HG03108 (cell line): ENCODE data around the gene GFPT1.

Experiments used
- ATAC-seq: cut with Tn5 transposase; IDR thresholded peaks from one replicate; pipeline ENCODE4 v1.9.1; 2021; ENCODE audit warnings: moderate library complexity; ENCODE audit not compliant: unreplicated experiment

The GFPT1 gene

DNA sequence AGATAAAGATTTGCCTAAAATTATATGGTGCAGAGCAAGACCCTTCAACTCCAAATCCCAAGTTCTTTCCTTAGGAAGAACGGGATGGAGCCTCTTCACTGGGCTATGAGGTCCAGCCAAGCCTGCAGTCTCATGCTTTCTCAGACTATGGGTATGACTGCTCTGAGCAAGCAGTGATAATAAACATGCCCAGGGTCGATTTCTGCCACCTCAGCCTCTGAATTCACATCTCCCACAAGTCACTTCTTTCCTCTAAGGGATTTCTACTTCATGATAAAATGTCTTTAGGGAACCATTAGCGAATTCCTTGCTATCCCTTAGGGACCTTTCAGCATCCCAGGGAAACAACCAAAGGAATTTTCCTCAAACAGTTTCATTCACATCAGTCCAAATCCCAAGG lies 94.8 kb downstream of the GFPT1 start:
- no peak for ATAC-seq

DNA sequence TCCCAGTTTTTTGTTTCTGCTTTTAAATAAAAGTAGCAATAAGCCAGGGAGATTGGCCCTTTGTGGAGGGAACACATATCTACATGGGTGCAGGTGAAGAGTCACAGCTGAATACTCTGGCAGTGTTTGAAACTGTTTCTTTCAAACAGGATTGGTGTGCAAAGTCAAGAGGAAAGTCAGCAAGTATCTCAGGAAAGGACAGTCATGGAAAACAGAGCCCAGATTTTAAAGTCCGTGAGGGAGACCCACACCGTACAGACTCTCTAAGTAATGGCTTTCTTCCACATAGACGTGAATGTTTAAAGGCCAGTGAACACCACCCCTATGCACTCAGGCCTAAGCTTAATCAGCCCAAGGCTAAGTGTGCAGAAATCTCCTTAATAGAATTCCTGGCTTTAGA lies 95.3 kb downstream of the GFPT1 start:
- no peak for ATAC-seq

DNA sequence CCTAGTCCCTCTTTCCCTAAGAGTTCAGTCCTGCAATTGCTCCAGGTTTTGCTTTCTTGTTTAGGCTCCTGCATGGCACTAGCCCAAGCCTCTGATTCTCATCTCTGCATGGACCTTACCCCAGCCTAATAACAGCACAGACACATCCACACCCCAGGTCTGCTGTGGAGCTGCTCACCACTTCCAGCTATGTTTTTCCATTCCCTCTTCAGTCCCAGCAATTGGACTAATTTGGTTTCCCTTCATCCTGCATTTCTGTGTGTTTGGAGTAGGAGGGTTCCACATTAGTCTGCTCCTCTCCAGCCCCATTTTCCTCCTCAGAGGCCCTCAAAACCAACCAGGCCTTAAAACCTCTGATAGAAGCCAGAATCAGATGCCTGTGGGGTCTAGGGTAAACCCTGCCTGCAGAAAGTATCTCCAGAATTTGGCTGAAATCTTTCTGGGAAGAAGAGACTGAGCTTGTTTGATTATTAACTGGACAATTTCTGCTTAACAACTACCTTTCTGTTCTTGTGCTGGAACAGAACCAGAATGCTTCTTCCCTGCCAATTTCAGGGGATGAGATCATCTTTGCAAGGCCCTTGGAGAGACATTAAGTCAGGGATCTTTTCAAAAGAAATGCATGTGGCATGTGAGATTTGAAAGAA lies 95.9 kb downstream of the GFPT1 start:
- no peak for ATAC-seq

DNA sequence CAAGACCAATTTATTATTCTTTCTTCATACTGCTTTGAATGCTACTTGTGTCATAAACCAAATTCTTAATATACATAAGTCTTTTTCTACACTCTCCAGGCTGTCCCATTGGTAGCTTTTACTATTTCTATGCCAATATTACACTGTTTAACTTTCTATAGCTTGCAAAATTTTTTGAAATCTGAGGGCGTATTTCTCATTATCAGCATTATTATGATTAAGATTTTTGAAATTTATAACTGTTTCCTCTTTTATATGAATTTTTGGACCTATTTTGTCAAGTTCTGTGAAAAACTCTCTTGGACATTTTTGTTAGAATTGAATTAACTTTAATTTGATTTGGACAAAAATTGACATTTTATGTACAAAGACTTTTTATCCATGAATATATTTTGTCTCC lies 98.6 kb downstream of the GFPT1 start:
- no peak for ATAC-seq

DNA sequence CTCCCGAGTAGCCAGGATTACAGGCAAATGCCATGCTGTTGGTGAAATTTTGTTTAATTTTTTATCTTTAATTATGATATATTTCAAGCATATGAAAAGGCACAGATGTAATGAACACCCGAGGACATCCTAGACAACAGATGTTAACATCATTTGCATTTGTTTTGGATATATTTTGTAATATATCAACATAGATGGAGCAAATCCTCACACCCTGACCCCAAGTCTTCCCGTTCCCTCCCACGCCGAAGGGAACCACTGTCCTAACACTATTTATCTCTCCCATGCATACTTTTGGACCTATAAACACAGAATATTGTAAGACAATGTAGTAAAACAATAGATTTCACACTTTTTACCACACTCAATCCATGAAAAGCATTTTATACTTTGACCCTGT lies 99.5 kb downstream of the GFPT1 start:
- no peak for ATAC-seq

DNA sequence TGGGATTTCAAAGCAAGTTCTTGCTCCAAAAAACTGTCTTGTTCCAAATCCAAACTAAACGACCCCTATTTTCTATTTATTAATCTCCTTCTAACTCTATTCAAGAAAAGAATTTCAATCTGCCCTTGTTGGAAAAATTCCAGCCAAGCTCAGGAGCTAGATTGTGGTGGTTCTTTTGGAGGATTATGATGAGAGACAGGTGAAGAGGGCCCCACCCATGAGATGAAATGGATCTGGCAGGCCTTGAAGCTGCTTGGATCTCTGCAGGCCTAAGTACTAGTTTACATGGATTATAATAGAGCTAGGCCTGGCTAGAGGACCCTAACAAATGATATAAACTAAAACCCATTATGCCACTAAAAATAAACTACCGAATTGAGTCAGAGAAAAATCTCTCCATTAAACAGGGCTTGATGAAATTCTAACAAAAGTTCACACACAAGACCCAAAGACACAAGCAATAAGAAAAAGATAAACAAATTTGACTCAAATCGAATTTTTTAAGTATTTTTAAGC lies 101.6 kb downstream of the GFPT1 start:
- ATAC-seq, result no peak

DNA sequence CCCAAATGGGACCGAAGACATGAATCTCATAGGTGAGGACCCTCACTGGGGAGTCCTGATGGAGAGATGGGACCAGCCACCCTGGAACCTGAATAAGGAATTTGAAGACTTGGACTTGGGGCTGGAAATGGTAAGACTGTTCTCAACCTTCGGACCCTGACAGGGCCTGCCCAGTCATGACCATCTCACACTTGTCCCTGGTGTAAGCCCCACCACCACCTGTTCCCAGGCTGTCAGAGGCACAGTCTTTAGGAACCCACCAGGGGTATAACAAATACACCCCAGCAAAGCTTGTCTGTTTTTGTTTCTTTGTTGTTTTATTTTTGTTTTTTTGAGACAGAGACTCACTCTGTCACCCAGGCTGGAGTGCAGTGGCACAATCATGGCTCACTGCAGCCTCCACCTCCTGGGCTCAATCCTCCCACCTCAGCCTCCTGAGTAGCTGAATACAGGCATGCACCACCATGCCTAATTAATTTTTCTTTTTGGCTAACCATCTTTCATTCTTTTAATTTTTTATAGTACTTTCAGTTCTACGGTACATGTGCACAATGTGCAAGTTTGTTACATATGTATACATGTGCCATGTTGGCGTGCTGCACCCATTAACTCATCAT lies 106.1 kb downstream of the GFPT1 start:
- no peak for ATAC-seq

DNA sequence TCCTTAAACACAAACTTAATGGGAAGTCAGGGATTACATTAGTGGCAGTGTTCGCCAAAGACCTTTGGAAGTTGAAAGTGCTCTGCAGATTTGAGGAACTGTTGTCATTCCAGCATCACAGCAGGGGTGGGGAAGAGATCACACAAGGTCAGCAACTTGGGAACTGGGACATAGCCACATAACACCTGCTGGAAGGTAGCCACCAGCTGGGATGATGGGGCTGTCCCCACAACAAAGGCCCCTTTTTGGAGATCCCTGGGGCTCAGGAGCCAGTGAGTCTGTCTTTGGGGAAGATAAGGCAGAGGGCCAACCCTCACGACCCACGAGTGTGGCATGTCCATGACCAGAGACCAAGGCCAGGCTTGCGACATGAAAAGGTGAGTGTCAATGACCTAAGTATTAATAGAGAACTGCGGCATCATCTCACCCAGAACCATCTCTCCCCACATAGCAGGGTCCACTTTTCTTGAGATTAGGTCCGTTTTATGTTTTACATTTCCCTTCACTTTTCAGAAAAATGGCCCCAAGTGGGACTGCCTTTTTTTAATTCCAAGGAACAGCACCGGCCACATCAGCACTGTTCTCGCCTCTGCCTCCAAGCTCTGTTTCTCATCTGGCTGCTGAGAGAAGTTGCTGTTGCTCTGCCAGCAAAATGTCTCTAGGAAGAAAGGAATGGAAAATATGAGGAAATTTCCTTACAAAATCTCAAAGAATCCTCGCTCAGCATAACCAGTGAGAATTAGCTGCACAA lies 106.9 kb downstream of the GFPT1 start:
- ATAC-seq, result no peak

DNA sequence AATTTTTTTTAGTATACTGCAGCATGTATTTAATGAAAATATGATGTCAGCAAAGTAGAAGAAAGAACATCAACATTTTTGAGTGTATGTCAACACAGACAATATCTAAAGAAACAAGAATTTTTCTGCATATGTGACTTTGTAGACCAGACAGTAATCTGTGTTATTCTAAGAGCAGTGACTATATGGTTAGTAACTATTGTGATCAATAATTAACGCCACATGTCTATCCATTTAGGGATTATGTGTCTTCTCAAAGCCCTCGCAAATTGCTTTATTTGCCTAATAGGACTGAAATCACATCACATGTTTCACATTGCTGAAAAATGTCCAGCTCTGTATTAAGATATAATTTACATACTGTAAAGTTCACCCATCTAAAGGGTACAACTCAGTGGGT lies 107.8 kb downstream of the GFPT1 start:
- no peak for ATAC-seq

DNA sequence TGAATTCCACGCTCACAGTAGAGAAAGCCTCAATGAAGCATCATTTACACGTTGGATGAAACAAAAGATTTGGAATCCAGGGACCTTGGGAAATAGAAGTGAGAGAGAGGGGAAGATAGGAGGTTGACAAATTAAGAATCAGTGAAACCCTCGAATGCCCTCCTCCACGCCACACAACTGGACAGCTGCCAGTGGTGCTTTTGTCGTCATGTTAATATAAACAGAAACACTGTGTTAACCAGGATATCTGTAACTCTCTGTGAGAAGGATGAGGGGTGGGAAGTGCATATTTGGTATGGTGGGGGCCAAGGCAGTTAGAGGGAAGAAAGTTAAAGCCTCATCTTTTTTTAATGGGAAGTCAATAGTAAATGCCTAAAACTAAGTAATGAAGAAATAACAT lies 108.7 kb downstream of the GFPT1 start:
- ATAC-seq, result no peak

DNA sequence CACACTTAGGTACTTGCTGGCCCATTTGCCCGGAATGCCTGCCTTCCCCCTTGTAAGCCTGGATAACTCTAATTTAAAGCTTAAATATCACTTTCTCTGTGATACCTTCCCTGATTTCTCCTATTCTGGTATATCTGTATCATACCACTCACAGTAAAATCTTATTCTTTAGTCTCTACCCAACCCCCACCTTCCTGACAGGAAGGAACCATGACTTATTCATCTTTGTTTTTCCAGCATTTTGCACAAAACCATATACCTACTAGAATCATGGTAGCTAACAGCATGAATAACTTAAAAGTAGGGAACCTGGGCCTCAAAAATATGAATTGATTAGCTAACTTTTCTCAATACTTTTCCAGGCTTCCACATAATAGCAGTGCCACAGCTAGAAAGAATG lies 111.5 kb downstream of the GFPT1 start:
- ATAC-seq, result no peak

DNA sequence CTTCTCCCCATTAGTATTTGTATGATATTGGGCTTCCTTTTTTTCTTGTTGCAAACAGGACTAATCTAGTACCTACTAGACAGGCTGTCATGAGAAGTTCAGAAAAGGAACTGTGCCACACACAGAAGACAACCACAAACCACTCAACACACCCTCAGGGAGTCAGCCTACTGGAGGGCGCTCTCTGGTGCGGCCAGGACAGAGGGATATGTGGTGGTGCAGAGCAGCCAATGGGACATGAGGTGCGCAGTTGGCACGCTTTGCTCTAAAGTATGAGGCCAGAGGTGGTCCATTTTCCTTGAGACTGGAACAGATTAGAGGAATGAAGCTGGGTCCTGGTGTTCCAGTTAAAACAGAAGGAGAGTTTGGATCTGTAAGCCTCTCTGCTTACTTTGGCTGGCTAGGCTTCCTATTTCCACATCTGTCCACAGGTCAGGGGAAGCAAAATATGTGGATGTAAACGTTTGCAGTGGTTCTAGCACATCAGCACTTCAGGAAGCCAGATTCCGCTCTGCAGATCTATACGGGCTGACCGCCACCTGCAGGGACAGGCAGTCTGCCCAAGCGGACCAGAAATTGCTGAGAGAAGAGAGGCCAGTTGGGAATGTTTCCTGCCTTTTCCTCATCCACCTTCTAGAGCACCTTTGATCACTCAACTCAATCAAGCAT lies 114.1 kb downstream of the GFPT1 start:
- no peak for ATAC-seq

DNA sequence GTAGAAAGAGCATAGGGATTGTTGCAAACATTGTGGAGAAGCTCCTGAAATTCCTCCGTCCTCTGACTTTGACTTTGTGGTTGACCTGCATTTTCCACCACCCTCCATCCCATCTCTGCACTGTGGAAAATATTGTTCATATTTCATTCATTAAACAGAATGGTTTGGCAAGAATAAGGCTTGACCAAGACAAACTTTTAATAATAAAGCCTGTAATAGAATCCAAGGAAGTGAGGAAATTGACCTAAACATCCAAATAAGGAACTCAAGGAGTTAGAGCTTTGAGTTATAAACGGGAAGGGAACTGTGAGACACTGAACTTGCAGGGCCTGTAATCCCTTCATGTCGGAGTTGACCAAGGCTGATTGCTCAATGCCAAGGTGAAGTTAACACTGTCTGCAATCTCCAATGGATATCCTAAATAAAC lies 115.2 kb downstream of the GFPT1 start:
- ATAC-seq, result no peak
